Measurements from ENCODE around the gene NYNRIN.
A peak's percentile ranks its signal among the peaks of the same experiment; 100 is the strongest.

Gene NYNRIN

GRCh38 chr14:24416932-24417619, 18.3 kb downstream of the NYNRIN start:
- DNase-seq: no peak

DNA sequence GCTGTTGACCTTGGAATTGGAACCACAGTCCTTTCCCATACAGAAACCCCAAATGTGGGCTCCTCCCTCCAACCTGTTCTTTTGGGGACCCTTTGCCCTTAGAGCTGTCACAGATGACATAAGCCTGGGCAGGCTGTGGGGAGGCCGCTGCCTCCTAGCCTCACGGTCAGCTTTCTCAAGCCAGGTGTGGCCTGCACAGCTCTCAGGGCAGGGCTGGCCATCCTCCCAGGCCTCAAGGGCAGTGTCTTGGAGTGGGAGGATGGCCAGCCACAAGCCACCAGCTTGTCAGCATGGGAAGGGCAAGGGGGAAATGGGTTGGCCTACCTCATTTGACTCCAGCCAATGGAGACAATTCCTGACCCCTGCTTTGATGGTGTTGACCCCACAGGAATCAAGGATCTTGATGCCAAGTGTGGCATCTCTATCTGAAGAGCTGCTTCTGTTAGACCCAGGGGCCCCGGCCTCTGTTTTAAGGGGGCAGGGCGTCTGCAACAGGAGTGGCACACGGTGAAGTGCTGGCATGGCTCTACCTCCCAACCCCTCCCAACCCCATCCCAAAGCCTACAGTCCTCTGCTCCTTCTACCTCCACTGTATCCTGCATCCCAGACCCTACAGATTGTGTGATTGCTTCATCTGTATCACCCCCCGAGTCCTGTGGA, 19.2 kb downstream of the NYNRIN start:
- DNase-seq: no peak

GRCh38 chr14:24418492-24418873, 19.7 kb downstream of the NYNRIN start:
- no peak for DNase-seq

DNA sequence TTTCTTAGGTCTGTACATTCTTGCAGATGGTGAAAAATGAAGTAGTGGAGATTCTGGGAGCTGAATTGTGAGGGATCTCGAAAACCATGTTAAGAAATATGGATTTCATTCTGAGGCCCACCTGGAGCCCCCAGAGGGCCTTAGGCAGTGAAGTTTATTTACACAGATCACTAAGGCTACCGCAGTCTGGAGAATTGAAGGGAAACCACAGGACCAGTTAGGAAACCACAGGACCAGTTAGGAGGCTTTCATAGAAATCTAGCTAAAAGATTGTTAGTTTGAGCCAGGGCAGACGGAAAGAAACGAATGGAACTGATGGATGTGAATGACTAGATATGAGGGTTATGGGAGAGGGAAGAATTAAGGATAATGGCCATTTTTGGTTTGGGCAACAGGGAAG, 23.5 kb downstream of the NYNRIN start:
- no peak for DNase-seq

DNA sequence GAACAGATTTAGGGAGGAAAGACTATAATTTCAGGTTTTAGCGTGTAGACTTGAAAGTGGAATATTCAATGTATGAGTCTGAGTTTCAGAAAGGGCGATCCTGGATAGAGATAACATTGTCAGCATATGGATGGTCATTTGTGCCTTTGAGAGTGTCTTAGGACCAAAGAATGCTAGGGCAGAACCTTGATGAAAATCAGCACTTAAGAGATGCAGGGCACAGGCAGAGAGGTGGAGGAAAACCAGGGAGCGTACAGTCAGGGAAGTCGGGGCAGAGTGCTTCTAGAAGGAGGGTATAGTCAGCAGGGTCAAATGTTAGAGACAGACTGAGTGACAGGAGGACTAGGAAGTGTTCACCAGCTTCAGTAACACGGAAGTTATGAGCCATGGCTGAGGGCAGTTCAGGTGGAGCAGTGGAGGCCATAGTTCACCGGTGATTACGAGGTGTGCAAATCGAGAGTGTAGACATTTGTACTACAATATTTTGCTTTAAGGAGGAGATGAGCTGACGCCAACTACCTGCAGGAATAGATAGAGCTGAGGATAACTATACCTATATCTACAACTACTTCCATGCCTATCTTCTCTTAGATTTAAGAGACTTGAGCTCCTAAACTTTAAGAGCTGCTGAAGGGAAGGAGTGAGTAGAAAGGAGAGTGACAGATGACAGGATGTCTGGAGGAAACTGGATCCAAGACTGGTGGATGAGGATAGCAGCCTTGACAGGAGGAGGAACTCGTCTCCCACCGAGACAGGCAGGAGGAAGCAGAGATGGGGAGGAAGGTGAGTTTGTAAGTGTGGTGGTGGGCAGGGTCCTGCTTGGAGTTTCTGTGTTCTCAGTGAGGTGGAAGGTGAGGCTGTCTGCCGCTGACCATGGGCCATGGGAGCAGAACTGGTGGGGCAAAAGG, 24.1 kb downstream of the NYNRIN start:
- no peak for DNase-seq

GRCh38 chr14:24425704-24426103, 26.9 kb downstream of the NYNRIN start:
- no peak for DNase-seq

GRCh38 chr14:24426150-24426911, 27.5 kb downstream of the NYNRIN start:
- DNase-seq: no peak

DNA sequence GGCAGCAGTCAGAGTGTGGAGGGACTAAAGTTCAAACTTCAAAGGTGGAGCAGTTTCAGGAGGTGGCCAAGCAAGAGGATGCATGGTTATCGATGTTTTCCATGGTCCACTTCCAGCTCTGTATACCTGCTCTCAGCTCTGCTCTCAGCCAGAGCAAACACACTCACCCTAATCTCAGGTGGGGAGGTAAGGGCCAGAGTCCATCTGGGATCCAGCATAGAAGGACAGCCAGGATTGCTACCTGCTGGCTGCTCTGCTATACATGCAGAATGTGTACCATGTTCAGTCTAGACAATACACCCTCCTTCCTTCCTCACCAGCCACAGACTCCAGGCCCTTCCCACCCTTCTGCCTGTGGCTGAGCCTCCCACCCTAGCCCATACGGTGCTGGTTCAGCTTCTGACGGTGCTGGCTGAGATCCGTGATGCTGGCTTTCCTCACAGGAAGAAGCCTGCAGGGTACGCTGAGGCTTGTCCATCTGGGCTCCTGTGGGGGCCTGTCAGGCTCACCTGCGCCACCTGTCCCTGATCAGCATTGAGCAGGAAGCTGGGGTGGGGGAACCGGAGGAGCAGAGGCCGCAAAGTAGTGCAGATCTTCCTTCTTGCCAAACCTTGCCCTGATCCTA, 28.2 kb downstream of the NYNRIN start:
- DNase-seq: peak; percentile 53

DNA sequence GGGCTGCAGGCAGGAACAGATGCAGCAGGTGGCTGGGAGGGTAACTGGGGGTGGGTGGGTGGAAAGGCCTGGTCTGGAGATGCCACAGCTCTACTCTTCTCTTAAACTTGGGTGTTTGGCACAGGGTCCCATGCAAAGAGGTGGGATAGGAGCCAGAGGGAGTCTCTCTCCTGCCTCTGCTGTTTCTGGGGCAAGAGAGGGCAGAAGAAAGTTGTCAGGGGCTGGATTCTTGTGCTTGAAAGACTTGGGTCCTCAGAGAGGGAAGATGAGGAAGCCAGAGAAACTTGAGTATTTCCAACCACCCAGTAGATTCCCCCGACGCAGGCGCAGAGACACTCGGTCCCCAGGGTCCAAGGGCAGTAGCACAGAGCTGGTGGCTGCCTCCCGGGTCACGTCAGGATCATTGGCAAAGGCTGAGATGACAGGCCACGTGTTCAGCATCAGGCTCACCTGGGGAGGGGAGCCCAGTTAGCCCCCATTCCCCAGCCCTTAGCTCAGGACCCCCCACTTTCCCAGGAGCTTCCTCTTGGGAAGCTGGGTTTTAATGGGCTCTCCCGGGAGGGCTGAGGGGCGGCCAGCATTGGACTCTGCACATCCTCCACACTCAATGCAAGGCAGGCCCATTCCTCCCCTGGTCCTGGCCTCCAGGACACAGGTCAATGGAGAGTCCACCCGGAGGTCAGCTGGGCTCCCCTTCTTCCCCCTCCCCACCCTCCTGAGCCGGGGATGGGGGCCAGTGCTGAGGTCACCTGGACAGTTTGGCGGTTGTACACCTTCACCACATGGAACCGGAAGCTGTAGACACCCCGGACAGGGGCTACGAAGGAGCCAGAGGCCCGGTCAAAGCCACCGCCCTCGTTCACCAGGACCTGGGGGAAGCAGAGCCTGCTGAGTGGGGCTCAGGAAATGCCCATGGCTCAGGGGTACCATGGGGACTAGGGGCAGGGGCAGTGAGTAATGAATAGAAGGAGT, 29.0 kb downstream of the NYNRIN start:
- DNase-seq: no peak

GRCh38 chr14:24428628-24429394, 30.0 kb downstream of the NYNRIN start:
- no peak for DNase-seq

DNA sequence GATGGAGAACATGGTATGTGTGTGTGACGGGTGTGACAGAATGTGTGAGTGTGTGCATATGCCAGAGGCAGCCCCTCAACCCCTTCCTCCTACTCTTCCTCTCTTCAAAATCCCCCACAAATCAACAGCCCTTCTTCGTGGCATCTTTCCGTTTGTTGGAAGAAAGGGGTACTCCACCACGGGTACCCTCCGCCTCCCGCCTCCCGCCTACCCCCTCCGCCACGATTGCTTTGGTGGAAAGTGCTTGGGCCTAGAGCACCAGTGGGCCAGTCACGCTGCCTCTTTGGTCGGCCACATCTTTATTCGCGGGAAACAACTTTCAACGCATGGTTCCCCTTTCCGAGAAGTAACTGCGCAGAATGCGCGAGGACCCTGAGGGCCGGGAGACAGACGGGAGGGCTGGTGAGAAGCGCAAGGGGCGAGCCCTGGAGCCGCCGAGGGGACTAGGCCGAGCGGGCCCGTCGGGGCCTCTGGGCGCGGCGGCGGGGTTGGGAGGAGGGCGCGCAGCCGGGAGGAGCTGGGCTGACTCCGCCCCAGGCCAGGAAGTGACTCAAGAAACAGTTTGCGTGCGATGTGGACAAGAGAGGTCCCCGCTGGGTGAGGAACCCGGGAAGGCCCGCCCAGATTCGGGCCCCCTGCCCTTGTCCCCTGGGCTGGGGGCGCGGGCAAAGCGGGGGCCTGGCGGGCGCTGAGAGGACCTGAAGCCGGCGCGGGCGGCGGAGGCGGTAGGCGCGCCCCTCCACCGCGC, 30.8 kb downstream of the NYNRIN start, which contains the start of the genes CBLN3 and KHNYN:
TSS of gene CBLN3 (minus strand) at position 274 of the 748 bp plus-strand sequence. CDS start 614 bp downstream, outside the sequence.
TSS of gene KHNYN (plus strand) at position 560 of the 748 bp plus-strand sequence. CDS start 777 bp downstream, outside the sequence.
- peak; percentile 90 for DNase-seq

DNA sequence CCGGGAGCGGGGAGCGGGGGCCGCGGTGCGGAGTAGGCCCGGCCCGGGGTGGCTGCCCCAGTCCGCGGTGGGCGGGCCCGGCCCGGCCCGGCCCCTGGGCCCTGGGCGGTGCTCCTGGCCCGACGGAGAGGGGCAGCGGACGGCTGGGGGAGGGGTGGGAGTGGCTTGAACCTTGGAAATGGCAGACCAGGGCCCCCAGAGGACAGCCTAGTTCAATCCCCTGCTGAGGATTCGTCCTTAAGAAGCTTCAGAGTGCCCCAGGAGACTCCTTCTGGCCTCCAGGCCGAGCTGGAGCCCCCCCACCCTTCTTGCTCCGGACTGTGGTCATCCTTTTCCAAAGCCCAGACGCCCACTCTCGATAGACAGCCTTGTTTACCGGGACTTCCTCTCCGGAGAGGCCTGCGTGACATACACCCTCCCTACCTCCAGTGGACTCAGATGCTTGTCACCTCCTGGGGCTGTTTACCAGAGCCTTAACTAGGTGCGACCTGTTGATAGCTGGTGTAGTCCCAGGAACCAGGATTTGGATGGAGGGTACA, 31.4 kb downstream of the NYNRIN start:
- DNase-seq: peak; percentile 56

GRCh38 chr14:24430682-24431568, 32.1 kb downstream of the NYNRIN start:
- DNase-seq: no peak

DNA sequence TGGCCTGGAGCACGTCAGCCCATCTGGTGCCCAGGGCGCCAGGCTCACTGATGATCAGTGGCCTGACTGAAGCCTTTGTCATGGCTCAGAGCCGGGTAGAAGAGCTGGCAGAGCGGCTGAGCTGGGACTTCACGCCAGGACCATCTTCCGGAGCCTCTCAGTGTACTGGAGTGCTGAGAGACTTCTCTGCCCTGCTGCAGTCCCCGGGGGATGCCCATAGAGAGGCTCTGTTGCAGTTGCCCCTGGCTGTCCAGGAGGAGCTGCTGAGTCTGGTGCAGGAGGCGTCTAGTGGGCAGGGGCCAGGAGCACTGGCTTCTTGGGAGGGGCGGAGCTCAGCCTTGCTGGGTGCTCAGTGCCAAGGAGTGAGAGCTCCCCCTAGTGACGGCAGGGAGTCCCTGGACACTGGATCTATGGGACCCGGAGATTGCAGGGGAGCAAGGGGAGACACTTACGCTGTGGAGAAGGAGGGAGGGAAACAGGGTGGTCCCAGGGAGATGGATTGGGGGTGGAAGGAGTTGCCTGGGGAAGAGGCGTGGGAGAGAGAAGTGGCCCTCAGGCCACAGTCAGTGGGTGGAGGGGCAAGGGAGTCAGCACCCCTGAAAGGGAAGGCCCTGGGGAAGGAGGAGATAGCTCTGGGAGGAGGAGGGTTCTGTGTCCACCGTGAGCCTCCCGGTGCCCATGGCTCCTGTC, 32.9 kb downstream of the NYNRIN start:
- peak; percentile 89 for DNase-seq

DNA sequence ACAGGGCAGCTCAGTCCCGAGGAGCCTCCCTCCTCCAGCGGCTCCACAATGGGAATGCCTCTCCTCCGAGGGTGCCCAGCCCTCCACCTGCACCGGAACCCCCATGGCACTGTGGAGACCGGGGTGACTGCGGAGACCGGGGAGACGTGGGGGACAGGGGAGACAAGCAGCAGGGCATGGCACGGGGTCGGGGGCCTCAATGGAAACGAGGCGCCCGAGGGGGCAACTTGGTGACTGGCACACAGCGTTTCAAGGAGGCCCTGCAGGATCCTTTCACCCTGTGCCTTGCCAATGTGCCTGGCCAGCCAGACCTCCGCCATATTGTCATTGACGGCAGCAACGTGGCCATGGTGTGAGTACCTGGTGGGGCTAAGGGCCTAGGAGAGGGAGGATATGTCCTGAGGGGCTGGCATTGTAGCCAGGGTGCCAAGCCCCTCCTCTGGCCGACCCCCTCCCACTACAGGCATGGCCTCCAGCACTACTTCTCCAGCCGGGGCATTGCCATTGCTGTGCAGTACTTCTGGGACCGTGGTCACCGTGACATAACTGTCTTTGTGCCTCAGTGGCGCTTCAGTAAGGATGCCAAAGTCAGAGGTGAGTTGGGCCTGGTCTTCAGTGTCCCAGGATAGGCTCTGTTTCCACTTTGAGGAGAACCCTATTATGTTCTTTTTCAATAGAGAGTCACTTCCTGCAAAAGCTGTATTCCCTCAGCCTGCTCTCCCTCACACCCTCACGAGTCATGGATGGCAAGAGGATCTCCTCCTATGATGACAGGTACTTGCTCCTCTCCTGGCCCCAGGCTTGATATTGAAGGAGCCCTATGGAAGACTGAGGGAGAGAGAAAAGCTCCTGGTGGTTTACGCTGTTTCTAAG, 33.7 kb downstream of the NYNRIN start:
- DNase-seq: no peak

GRCh38 chr14:24434036-24434435, 35.2 kb downstream of the NYNRIN start:
- DNase-seq: no peak

All from NCI-H510A treated with DMSO at 0.1 percent for 48 hours (cell line).